Mesendoderm (in vitro differentiated cells): Measurements from ENCODE around the gene IL11RA.

Source experiments
- DNase-seq: peaks from one replicate; pipeline ENCODE4 v3.0.0; 2013
- H2AK5ac ChIP-seq: 2 replicates; pipeline ENCODE4 v1.6.1; 2013; ENCODE audit warnings: low read length, inconsistent platforms
- H2BK120ac ChIP-seq: 2 replicates; pipeline ENCODE4 v1.6.1; 2013; ENCODE audit warnings: low read depth, mild to moderate bottlenecking, low read length, moderate library complexity, mixed read lengths
- H2BK15ac ChIP-seq: replicated peaks from 2 replicates; pipeline ENCODE4 v1.6.1; 2013; ENCODE audit warnings: low read depth, mild to moderate bottlenecking, moderate library complexity
- H2BK5ac ChIP-seq: 2 replicates; pipeline ENCODE4 v1.6.1; 2013; ENCODE audit warnings: low read length, inconsistent platforms
- H3K18ac ChIP-seq: 2 replicates; pipeline ENCODE4 v1.6.1; 2013; ENCODE audit warnings: mild to moderate bottlenecking, low read length, mixed read lengths
- H3K23ac ChIP-seq: one replicate; pipeline ENCODE4 v1.6.1; 2013; ENCODE audit warnings: low read length
- H3K27ac ChIP-seq: 2 replicates; pipeline ENCODE4 v1.5.1; 2013; ENCODE audit warnings: low read depth, mild to moderate bottlenecking, inconsistent platforms, low read length, moderate library complexity
- H3K27me3 ChIP-seq: 2 replicates; pipeline ENCODE4 v1.6.1; 2013; ENCODE audit warnings: low read length, control low read depth, mild to moderate bottlenecking, inconsistent platforms; ENCODE audit not compliant: insufficient read depth, poor library complexity
- H3K36me3 ChIP-seq: 2 replicates; pipeline ENCODE4 v1.6.1; 2013; ENCODE audit warnings: low read length, inconsistent platforms; ENCODE audit not compliant: control insufficient read depth, insufficient read depth
- H3K4ac ChIP-seq: one replicate; pipeline ENCODE4 v1.6.1; 2013; ENCODE audit warnings: low read depth, mild to moderate bottlenecking, low read length, moderate library complexity
- H3K4me1 ChIP-seq: 2 replicates; pipeline ENCODE4 v1.6.1; 2013; ENCODE audit warnings: low read depth, low read length, inconsistent platforms; ENCODE audit not compliant: control insufficient read depth
- H3K4me2 ChIP-seq: 2 replicates; pipeline ENCODE4 v1.6.1; 2013; ENCODE audit warnings: low read length
- H3K4me3 ChIP-seq: 2 replicates; pipeline ENCODE4 v1.5.1; 2013; ENCODE audit warnings: mild to moderate bottlenecking, low read length
- H3K56ac ChIP-seq: one replicate; pipeline ENCODE4 v1.6.1; 2013; ENCODE audit warnings: low read length
- H3K79me1 ChIP-seq: 2 replicates; pipeline ENCODE4 v1.6.1; 2013; ENCODE audit warnings: low read length, inconsistent platforms
- H3K79me2 ChIP-seq: 2 replicates; pipeline ENCODE4 v1.6.1; 2013; ENCODE audit warnings: mild to moderate bottlenecking, low read length; ENCODE audit not compliant: control insufficient read depth, insufficient read depth
- H3K9ac ChIP-seq: 2 replicates; pipeline ENCODE4 v1.6.1; 2013; ENCODE audit warnings: low read length, inconsistent platforms
- H4K5ac ChIP-seq: one replicate; pipeline ENCODE4 v1.6.1; 2013; ENCODE audit warnings: low read length
- H4K8ac ChIP-seq: one replicate; pipeline ENCODE4 v1.6.1; 2013; ENCODE audit warnings: low read depth, mild to moderate bottlenecking, control low read depth, low read length, moderate library complexity
- WGBS: extraction: QIAGEN DNeasy Blood & Tissue Kit; methylation state at CpG from one replicate; pipeline ENCODE4 v1.1.7; 2013; ENCODE audit warnings: low lambda C conversion rate, missing lambda C conversion rate; ENCODE audit not compliant: insufficient coverage; ENCODE audit errors: extremely low coverage; 5-methylcytosine and 5-hydroxymethylcytosine counted together

The IL11RA gene

GRCh38 chr9:34647651-34648050 is 4.3 kb upstream of the IL11RA start:
- Histone ChIP-seq H3K79me1 (peaks cover 14% of the 10 kb centered on the region), H2BK120ac (no peak overlapping the region), H2BK15ac (no peak overlapping the region), H3K9ac (peak overlapping the region; percentile 92), H2BK5ac (no peak overlapping the region), H3K4me1 (peaks cover 17% of the 10 kb centered on the region), H3K27ac (no peak overlapping the region), H3K4me2 (peak overlapping the region; percentile 77), H4K8ac (no peak overlapping the region), H3K56ac (peak overlapping the region; percentile 95), H3K18ac (no peak overlapping the region), H4K5ac (no peak overlapping the region), H3K23ac (no peak overlapping the region), H3K4me3 (no peak overlapping the region), H3K27me3 (no peaks in the 10 kb centered on the region), H2AK5ac (no peak overlapping the region), H3K36me3 (no peaks in the 10 kb centered on the region), H3K4ac (no peak overlapping the region), H3K79me2 (peaks cover 5% of the 10 kb centered on the region)
- no peak for DNase-seq
- WGBS, result no CpG with 5 or more reads among the region's 10 CpGs

DNA sequence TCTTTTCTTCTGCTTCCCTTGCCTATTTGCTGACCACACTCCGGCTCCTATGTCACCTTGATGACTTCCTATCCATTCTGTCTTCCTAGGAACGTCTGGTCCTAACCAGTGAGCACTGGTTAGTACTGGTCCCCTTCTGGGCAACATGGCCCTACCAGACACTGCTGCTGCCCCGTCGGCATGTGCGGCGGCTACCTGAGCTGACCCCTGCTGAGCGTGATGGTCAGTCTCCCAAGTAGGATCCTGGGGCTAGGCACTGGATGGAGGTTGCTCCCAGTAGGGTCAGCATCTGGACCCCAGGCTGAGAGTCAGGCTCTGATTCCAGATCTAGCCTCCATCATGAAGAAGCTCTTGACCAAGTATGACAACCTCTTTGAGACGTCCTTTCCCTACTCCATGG is 3.3 kb upstream of the IL11RA start:
- no peak for DNase-seq
- Histone ChIP-seq H3K9ac (no peak overlapping the region), H3K36me3 (no peaks in the 10 kb centered on the region), H3K4me2 (no peak overlapping the region), H2BK120ac (no peak overlapping the region), H3K4ac (no peak overlapping the region), H3K56ac (no peak overlapping the region), H2BK5ac (no peak overlapping the region), H3K4me3 (no peak overlapping the region), H3K27ac (no peak overlapping the region), H2BK15ac (no peak overlapping the region), H3K27me3 (no peaks in the 10 kb centered on the region), H3K4me1 (peaks cover 24% of the 10 kb centered on the region), H3K18ac (no peak overlapping the region), H3K79me2 (peaks cover 5% of the 10 kb centered on the region), H3K23ac (no peak overlapping the region), H4K5ac (no peak overlapping the region), H2AK5ac (no peak overlapping the region), H3K79me1 (peaks cover 14% of the 10 kb centered on the region), H4K8ac (no peak overlapping the region)
- no CpG with 5 or more reads among the region's 8 CpGs for WGBS

GRCh38 chr9:34650816-34651215 is 1.2 kb upstream of the IL11RA start:
- H3K27me3 ChIP-seq, result no peaks in the 10 kb centered on the region
- no peak overlapping the region for H3K27ac ChIP-seq
- H2BK5ac ChIP-seq, result no peak overlapping the region
- H3K9ac ChIP-seq, result no peak overlapping the region
- DNase-seq, result no peak
- no peak overlapping the region for H4K5ac ChIP-seq
- no CpG with 5 or more reads among the region's 5 CpGs for WGBS
- peaks cover 34% of the 10 kb centered on the region for H3K4me1 ChIP-seq
- no peak overlapping the region for H3K4ac ChIP-seq
- H3K56ac ChIP-seq, result no peak overlapping the region
- peaks cover 5% of the 10 kb centered on the region for H3K79me2 ChIP-seq
- peaks cover 14% of the 10 kb centered on the region for H3K79me1 ChIP-seq
- H3K18ac ChIP-seq, result no peak overlapping the region
- no peak overlapping the region for H3K4me3 ChIP-seq
- no peak overlapping the region for H3K4me2 ChIP-seq
- no peak overlapping the region for H3K23ac ChIP-seq
- no peak overlapping the region for H2AK5ac ChIP-seq
- H4K8ac ChIP-seq, result no peak overlapping the region
- H2BK120ac ChIP-seq, result no peak overlapping the region
- H3K36me3 ChIP-seq, result no peaks in the 10 kb centered on the region
- H2BK15ac ChIP-seq, result no peak overlapping the region

GRCh38 chr9:34651321-34651720 is 664 bp upstream of the IL11RA start:
- no CpG with 5 or more reads among the region's 4 CpGs for WGBS
- DNase-seq, result no peak
- H3K18ac ChIP-seq, result peak overlapping the region; percentile 20
- H3K79me1 ChIP-seq, result peaks cover 14% of the 10 kb centered on the region
- H3K27ac ChIP-seq, result no peak overlapping the region
- H3K4me3 ChIP-seq, result peak overlapping the region; percentile 51
- H3K79me2 ChIP-seq, result peaks cover 5% of the 10 kb centered on the region
- H2BK5ac ChIP-seq, result no peak overlapping the region
- H3K23ac ChIP-seq, result no peak overlapping the region
- H3K9ac ChIP-seq, result peak overlapping the region; percentile 93
- H3K56ac ChIP-seq, result peak overlapping the region; percentile 96
- H3K4ac ChIP-seq, result no peak overlapping the region
- H2AK5ac ChIP-seq, result no peak overlapping the region
- H3K36me3 ChIP-seq, result no peaks in the 10 kb centered on the region
- H2BK120ac ChIP-seq, result no peak overlapping the region
- no peak overlapping the region for H4K8ac ChIP-seq
- H3K4me2 ChIP-seq, result peak overlapping the region; percentile 76
- H4K5ac ChIP-seq, result no peak overlapping the region
- H2BK15ac ChIP-seq, result no peak overlapping the region
- H3K4me1 ChIP-seq, result peaks cover 33% of the 10 kb centered on the region
- no peaks in the 10 kb centered on the region for H3K27me3 ChIP-seq

- WGBS, result no CpG with 5 or more reads among the region's 5 CpGs
- Histone ChIP-seq H3K56ac (peak overlapping the region; percentile 84), H2BK15ac (no peak overlapping the region), H3K79me2 (peaks cover 5% of the 10 kb centered on the region), H3K4me2 (peak overlapping the region; percentile 79), H3K4ac (no peak overlapping the region), H2BK120ac (no peak overlapping the region), H2BK5ac (no peak overlapping the region), H3K4me3 (no peak overlapping the region), H3K36me3 (no peaks in the 10 kb centered on the region), H3K27ac (no peak overlapping the region), H2AK5ac (peak overlapping the region; percentile 68), H3K9ac (peak overlapping the region; percentile 67), H3K79me1 (peaks cover 8% of the 10 kb centered on the region), H3K4me1 (peaks cover 27% of the 10 kb centered on the region), H4K5ac (no peak overlapping the region), H3K18ac (no peak overlapping the region), H4K8ac (no peak overlapping the region), H3K27me3 (no peaks in the 10 kb centered on the region), H3K23ac (peak overlapping the region; percentile 67)
- DNase-seq, result no peak
Measured at GRCh38 chr9:34652602-34653000, 616 bp downstream of the IL11RA start.
